ENCODE results near the gene SORBS2. TPM values are rescaled to one million over a fixed set of nuclear protein-coding genes. Genes with fewer than 3 reads are reported as not detected.

SORBS2 gene
- total and polyA plus RNA-seq, 2 of the 8 experiments (the other 6 are each of a cell fraction or from before 2014, with no cell fraction given), result 73.0 to 87.1 TPM

DNA sequence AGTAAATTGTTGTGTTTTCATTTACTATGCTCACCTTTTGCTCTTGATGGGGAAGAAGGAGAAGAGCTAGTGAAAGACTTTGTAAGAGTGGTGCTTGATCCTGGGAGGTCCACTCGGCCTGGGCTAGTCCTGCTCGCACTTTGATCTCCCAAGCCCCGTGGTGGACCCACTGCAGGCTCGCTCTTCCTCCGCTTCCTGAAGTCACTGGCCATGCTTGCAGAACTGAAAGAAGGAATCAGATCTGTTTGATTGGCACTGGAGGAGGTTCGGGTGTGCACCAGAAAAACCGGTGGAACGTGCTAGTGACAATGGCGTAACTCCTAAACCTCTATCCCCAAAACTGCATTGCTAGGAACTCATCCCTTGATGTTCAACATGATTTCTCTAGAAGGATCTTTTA, 185.2 kb downstream of the SORBS2 start:
- POLR2A ChIA-PET (ENCODE audit: partially characterized antibody), result no interaction called here

More for the DNA sequence above, 185.2 kb downstream of the SORBS2 start:
- no peak overlapping the region for H3K18ac ChIP-seq (ENCODE audit: extremely low read depth, low read length)
- TF ChIP-seq E2F6 (IDR thresholded peaks at IDR 0.05) (no peak), RXRA (IDR thresholded peaks at IDR 0.05; ENCODE audit: insufficient read depth, low read depth, low read length) (no peak), SRF (IDR thresholded peaks at IDR 0.05; ENCODE audit: low read depth, low read length) (no peak), POLR2AphosphoS5 (IDR thresholded peaks at IDR 0.05; ENCODE audit: low read depth, low read length) (no peak), RFX5 (IDR thresholded peaks at IDR 0.05; ENCODE audit: borderline replicate concordance, low read depth, low read length) (no peak), BACH1 (IDR thresholded peaks at IDR 0.05; ENCODE audit: low read length) (no peak), KDM5A (IDR thresholded peaks at IDR 0.05; ENCODE audit: low read length) (no peak), JUN (IDR thresholded peaks at IDR 0.05; ENCODE audit: low read depth, low read length) (no peak), TAF1 (IDR thresholded peaks at IDR 0.05; ENCODE audit: low read depth, low read length) (no peak), TAF7 (optimal IDR thresholded peaks at IDR 0.05; ENCODE audit: borderline replicate concordance, low read depth, low read length) (no peak), CEBPB (IDR thresholded peaks at IDR 0.05; ENCODE audit: low read depth, low read length) (no peak), TEAD4 (IDR thresholded peaks at IDR 0.05; ENCODE audit: low read depth, low read length) (no peak), SP2 (IDR thresholded peaks at IDR 0.05; ENCODE audit: low read length) (no peak)
- H3K4ac ChIP-seq (replicated peaks; ENCODE audit: insufficient read length, low read depth, low read length), result no peak overlapping the region
- H3K79me1 ChIP-seq (ENCODE audit: low read depth, low read length), result no peaks in the 10 kb centered on the region
- H3K56ac ChIP-seq (replicated peaks; ENCODE audit: insufficient read length, low read depth, low read length), result no peak overlapping the region
- no peak overlapping the region for H3K27ac ChIP-seq (ENCODE audit: low read depth, low read length)
- H3K4me1 ChIP-seq (replicated peaks in 1 of 4; ENCODE audit: control insufficient read depth in 3 of 4, insufficient read depth in 4 of 4, low read length in 3 of 4), result no peaks in the 10 kb centered on the region
- H3K36me3 ChIP-seq (ENCODE audit: control insufficient read depth in 2 of 4, insufficient read depth in 4 of 4, low read length in 3 of 4), result no peaks in the 10 kb centered on the region; a peak in 2 of 8 replicates
- no peak overlapping the region for H4K5ac ChIP-seq (ENCODE audit: insufficient read length, low read depth, low read length)
- no peak overlapping the region for H2BK5ac ChIP-seq (ENCODE audit: low read depth, low read length)
- H3K4me3 ChIP-seq (ENCODE audit: extremely low read depth in 1 of 4, insufficient read depth in 2 of 4, low read depth in 3 of 4, low read length in 4 of 4), result no peak overlapping the region
- no peak overlapping the region for H2BK15ac ChIP-seq (ENCODE audit: low read length)
- H4K91ac ChIP-seq (replicated peaks; ENCODE audit: insufficient read length, low read length), result no peak overlapping the region
- no peaks in the 10 kb centered on the region for H3K23me2 ChIP-seq (ENCODE audit: low read depth, low read length)
- CTCF ChIA-PET (ENCODE audit: partially characterized antibody), result interaction anchor here (1.2 kb wide), 1 partner anchor 9 kb away, joined by 4 read pairs; no protein-coding TSS in a partner anchor
- H3K9me3 ChIP-seq (ENCODE audit: insufficient read depth in 2 of 2, low read depth in 1 of 2, low read length in 1 of 2), result no peaks in the 10 kb centered on the region
- H2BK120ac ChIP-seq (replicated peaks; ENCODE audit: low read depth, low read length), result no peak overlapping the region
- WGBS, 2 experiments (ENCODE audit: extremely low coverage in 1 of 2, insufficient coverage in 1 of 2, insufficient read length in 1 of 2, insufficient replicate concordance in 2 of 2, low coverage in 1 of 2, low lambda C conversion rate in 2 of 2, missing lambda C conversion rate in 1 of 2), result 93% methylated on average over 9 of the region's 9 CpGs; no CpG with 5 or more reads in 1 of the 2 experiments
- no peak overlapping the region for H2AK5ac ChIP-seq (ENCODE audit: low read depth, low read length)
- H4K8ac ChIP-seq (ENCODE audit: extremely low read depth, insufficient read depth, low read length), result no peak overlapping the region
- no peaks in the 10 kb centered on the region for H3K79me2 ChIP-seq (ENCODE audit: control insufficient read depth in 1 of 2, insufficient read depth in 2 of 2, low read length in 2 of 2)
- no peak overlapping the region for H2BK20ac ChIP-seq (ENCODE audit: low read length)
- H4K20me1 ChIP-seq (replicated peaks in 1 of 2; ENCODE audit: control insufficient read depth in 1 of 2, insufficient read depth in 2 of 2, low read length in 2 of 2), result no peaks in the 10 kb centered on the region
- DNase-seq (ENCODE audit: low read depth in 1 of 2, low spot score in 2 of 2), result no peak
- no peak overlapping the region for H2BK12ac ChIP-seq (ENCODE audit: low read depth, low read length)
- no peak overlapping the region for H3K23ac ChIP-seq (ENCODE audit: insufficient read length)
- FAIRE-seq, result no peak
- H3K9ac ChIP-seq (replicated peaks in 1 of 4; ENCODE audit: extremely low read depth in 1 of 4, low read depth in 3 of 4, low read length in 3 of 4), result no peak overlapping the region
- H3K4me2 ChIP-seq (ENCODE audit: insufficient read depth in 1 of 2, low read depth in 2 of 2, low read length in 2 of 2), result no peak overlapping the region
- no peaks in the 10 kb centered on the region for H3K27me3 ChIP-seq (replicated peaks in 1 of 4; ENCODE audit: control insufficient read depth in 3 of 4, extremely low read depth in 1 of 4, insufficient read depth in 3 of 4, low read length in 3 of 4)
- H3K14ac ChIP-seq (ENCODE audit: insufficient read length), result no peak overlapping the region
- H2AFZ ChIP-seq (ENCODE audit: low read length), result no peak overlapping the region
